GM13977 (cell line): Measurements from ENCODE around the gene GRIA2.

Source experiments
- DNase-seq: peaks from one replicate; pipeline ENCODE4 v3.0.0; 2012; ENCODE audit warnings: low spot score
- in situ Hi-C: fragments of 300-500 bp; cut with MboI; formaldehyde crosslinking; loops from one replicate; pipeline ENCODE4 v1.12.0; 2022; ENCODE audit warnings: low sequenced_read_pairs, low pct_unique_long_range_greater_than_20kb, mixed read lengths, inconsistent platforms; ENCODE audit not compliant: unreplicated experiment
- TF ChIP-seq, protein P1 (sequence below): IDR thresholded peaks from 2 replicates; pipeline ENCODE4 v1.5.1; 2012; ENCODE audit warnings: mild to moderate bottlenecking, control low read depth; ENCODE audit not compliant: insufficient read depth; ENCODE audit errors: extremely low read depth, missing control alignments

Gene GRIA2

DNA sequence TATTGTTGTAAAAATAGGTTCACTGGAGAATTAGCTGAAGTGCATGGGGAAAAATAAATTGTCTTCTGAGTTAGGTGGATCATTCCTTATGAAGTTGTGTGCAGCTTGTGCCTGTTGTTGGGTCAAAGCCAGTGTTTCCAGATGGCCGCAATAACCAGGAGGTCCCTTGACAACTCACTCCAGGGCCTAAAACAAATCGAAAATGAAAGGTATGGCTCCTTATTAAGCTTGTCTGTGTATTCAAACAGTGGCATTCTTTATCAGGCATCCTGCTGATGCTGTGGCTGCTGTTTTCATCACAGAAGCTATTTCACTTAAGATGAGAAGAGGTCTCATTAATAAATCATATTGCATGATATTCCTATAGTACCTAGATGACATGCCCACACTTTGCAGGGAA lies 80.2 kb downstream of the GRIA2 start:
- TF ChIP-seq, protein P1, sequence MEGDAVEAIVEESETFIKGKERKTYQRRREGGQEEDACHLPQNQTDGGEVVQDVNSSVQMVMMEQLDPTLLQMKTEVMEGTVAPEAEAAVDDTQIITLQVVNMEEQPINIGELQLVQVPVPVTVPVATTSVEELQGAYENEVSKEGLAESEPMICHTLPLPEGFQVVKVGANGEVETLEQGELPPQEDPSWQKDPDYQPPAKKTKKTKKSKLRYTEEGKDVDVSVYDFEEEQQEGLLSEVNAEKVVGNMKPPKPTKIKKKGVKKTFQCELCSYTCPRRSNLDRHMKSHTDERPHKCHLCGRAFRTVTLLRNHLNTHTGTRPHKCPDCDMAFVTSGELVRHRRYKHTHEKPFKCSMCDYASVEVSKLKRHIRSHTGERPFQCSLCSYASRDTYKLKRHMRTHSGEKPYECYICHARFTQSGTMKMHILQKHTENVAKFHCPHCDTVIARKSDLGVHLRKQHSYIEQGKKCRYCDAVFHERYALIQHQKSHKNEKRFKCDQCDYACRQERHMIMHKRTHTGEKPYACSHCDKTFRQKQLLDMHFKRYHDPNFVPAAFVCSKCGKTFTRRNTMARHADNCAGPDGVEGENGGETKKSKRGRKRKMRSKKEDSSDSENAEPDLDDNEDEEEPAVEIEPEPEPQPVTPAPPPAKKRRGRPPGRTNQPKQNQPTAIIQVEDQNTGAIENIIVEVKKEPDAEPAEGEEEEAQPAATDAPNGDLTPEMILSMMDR: no peak
- in situ Hi-C loops: no loop called here
- no peak for DNase-seq

GRCh38 chr4:157303471-157303960 lies 83.0 kb downstream of the GRIA2 start:
- TF ChIP-seq, protein P1: no peak
- in situ Hi-C loops: no loop called here
- DNase-seq: no peak

GRCh38 chr4:157304769-157305168 lies 84.2 kb downstream of the GRIA2 start:
- DNase-seq: no peak
- TF ChIP-seq, protein P1: no peak
- in situ Hi-C loops: no loop called here

DNA sequence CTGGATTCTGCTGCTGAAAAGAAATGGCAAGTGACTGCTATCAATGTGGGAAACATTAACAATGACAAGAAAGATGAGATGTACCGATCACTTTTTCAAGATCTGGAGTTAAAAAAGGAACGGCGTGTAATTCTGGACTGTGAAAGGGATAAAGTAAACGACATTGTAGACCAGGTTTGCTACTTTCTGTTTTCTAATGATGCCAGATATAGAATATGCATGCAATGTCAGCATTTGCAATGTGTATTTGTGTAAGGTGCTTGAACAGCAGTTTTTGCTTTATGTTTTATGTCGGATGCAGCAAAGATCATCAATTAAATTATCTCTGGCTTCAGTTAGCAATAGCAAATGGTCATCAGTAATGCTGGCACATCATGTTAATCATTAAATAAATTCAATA lies 92.2 kb downstream of the GRIA2 start:
- TF ChIP-seq, protein P1: no peak
- in situ Hi-C loops: no loop called here
- DNase-seq: no peak

DNA sequence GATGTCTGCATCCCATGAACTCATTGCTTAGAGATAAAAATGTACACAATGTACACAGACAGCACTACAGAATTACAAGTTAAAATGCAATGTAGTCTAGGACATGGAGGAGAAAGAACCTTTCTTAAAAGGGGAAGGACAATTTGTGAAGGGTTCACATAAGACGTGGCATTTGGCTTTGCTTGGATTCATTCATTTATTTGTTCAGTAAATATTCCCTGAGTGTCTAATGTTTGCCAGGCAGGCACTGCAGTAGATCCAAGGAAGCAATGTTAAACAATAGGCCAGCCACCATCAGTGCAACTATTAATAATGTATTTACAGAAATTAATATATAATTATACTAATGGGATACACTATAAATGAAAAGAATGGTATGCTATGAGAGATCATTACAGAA lies 94.4 kb downstream of the GRIA2 start:
- TF ChIP-seq, protein P1: no peak
- in situ Hi-C loops: no loop called here
- DNase-seq: no peak

- in situ Hi-C loops: no loop called here
- TF ChIP-seq, protein P1: no peak
- DNase-seq: no peak
These were observed 95.4 kb downstream of the GRIA2 start for GRCh38 chr4:157315968-157316367.

- no peak for DNase-seq
- in situ Hi-C loops: no loop called here
- TF ChIP-seq, protein P1: no peak
These were observed 99.6 kb downstream of the GRIA2 start for GRCh38 chr4:157320092-157320491.
